Astrocyte of the cerebellum (primary cell): ENCODE measurements around the gene HEPHL1.

Source experiments
- DNase-seq: peaks from one replicate; pipeline ENCODE4 v3.0.0-alpha.2; 2011; ENCODE audit warnings: low read depth
- H3K4me3 ChIP-seq: 2 replicates; pipeline ENCODE4 v1.5.1; 2011; ENCODE audit warnings: mild to moderate bottlenecking, low read depth, low read length, moderate library complexity
- in situ Hi-C: cut with HindIII; loops from 2 replicates; pipeline ENCODE4 v1.10.0; 2017; ENCODE audit warnings: low sequenced_read_pairs
- TF ChIP-seq, protein P1 (sequence below): IDR thresholded peaks from 2 replicates; pipeline ENCODE4 v1.5.1; 2012; ENCODE audit warnings: low read length, low read depth, moderate library complexity, mild to moderate bottlenecking; ENCODE audit errors: missing control alignments

The HEPHL1 gene

GRCh38 chr11:94030059-94030458 is 8.9 kb downstream of the HEPHL1 start:
- TF ChIP-seq, protein P1, sequence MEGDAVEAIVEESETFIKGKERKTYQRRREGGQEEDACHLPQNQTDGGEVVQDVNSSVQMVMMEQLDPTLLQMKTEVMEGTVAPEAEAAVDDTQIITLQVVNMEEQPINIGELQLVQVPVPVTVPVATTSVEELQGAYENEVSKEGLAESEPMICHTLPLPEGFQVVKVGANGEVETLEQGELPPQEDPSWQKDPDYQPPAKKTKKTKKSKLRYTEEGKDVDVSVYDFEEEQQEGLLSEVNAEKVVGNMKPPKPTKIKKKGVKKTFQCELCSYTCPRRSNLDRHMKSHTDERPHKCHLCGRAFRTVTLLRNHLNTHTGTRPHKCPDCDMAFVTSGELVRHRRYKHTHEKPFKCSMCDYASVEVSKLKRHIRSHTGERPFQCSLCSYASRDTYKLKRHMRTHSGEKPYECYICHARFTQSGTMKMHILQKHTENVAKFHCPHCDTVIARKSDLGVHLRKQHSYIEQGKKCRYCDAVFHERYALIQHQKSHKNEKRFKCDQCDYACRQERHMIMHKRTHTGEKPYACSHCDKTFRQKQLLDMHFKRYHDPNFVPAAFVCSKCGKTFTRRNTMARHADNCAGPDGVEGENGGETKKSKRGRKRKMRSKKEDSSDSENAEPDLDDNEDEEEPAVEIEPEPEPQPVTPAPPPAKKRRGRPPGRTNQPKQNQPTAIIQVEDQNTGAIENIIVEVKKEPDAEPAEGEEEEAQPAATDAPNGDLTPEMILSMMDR = no peak
- no peak for DNase-seq
- no peak overlapping the region for H3K4me3 ChIP-seq
- in situ Hi-C loops = no loop called here

- no peak overlapping the region for H3K4me3 ChIP-seq
- no peak for DNase-seq
- in situ Hi-C loops = no loop called here
- TF ChIP-seq, protein P1 = no peak
Measured at GRCh38 chr11:94031625-94032024, 10.5 kb downstream of the HEPHL1 start.

- TF ChIP-seq, protein P1 = no peak
- no peak overlapping the region for H3K4me3 ChIP-seq
- in situ Hi-C loops = no loop called here
- DNase-seq = no peak
Measured at GRCh38 chr11:94032066-94032465, 10.9 kb downstream of the HEPHL1 start.

- in situ Hi-C loops = no loop called here
- TF ChIP-seq, protein P1 = no peak
- H3K4me3 ChIP-seq = no peak overlapping the region
- no peak for DNase-seq
Measured at GRCh38 chr11:94032725-94033124, 11.6 kb downstream of the HEPHL1 start.

- TF ChIP-seq, protein P1 = no peak
- in situ Hi-C loops = no loop called here
- no peak overlapping the region for H3K4me3 ChIP-seq
Measured at GRCh38 chr11:94034207-94034606, 13.1 kb downstream of the HEPHL1 start.

DNA sequence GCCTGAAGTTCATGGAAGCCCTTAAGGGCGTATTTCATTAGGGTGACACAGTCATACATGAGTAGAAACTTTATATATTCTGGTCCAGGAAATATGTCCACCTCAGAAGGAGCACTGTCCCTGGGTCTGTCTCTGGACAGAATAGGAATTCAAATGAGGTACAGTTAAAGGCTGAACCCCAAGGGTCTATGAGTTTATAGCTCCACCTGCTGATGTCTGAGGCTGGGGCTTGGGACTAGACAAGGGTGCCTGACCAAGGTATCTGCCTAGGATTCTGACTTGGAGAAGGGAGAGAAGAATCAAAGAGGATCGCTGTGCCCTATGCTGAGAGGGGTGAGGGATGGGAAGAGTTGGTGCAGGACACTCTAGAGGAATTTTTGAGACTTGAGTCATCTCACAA is 14.9 kb downstream of the HEPHL1 start:
- in situ Hi-C loops = no loop called here
- TF ChIP-seq, protein P1 = no peak
- DNase-seq = no peak
- no peak overlapping the region for H3K4me3 ChIP-seq

More at GRCh38 chr11:94034207-94034606, 13.1 kb downstream of the HEPHL1 start:
- no peak for DNase-seq

GRCh38 chr11:94043241-94043640 is 22.1 kb downstream of the HEPHL1 start:
- in situ Hi-C loops = no loop called here
- DNase-seq = no peak
- no peak overlapping the region for H3K4me3 ChIP-seq
- TF ChIP-seq, protein P1 = no peak
